Measurements from ENCODE around the gene ZNF800.
"Not testable (repeated sequence)": the region's sequence is repeated elsewhere in the genome, so short reads cannot be mapped to it uniquely, and the experiment has no call there.

The ZNF800 gene

GRCh38 chr7:127392566-127393367, at the start of gene ZNF800:
Gene ZNF800 (minus strand): TSS chr7:127392708. CDS start chr7:127391557, 1,151 bp downstream.
- in situ Hi-C loops (cut with HindIII; ENCODE audit: low sequenced_read_pairs), result no loop called here

GRCh38 chr7:127440206-127440605, 47.7 kb upstream of the ZNF800 start:
- in situ Hi-C loops (cut with HindIII; ENCODE audit: low sequenced_read_pairs), result no loop called here

- in situ Hi-C loops (cut with HindIII; ENCODE audit: low sequenced_read_pairs), result no loop called here
Measured at GRCh38 chr7:127438836-127439235, 46.3 kb upstream of the ZNF800 start.

- in situ Hi-C loops (cut with HindIII; ENCODE audit: low sequenced_read_pairs), result no loop called here
Measured at GRCh38 chr7:127437837-127438236, 45.3 kb upstream of the ZNF800 start.

GRCh38 chr7:127437241-127437640, 44.7 kb upstream of the ZNF800 start:
- in situ Hi-C loops (cut with HindIII; ENCODE audit: low sequenced_read_pairs), result no loop called here

GRCh38 chr7:127429281-127429680, 36.8 kb upstream of the ZNF800 start:
- in situ Hi-C loops (cut with HindIII; ENCODE audit: low sequenced_read_pairs), result not testable (repeated sequence)

- in situ Hi-C loops (cut with HindIII; ENCODE audit: low sequenced_read_pairs), result no loop called here
Measured at GRCh38 chr7:127419196-127419595, 26.7 kb upstream of the ZNF800 start.

- in situ Hi-C loops (cut with HindIII; ENCODE audit: low sequenced_read_pairs), result no loop called here
Measured at GRCh38 chr7:127418459-127418858, 26.0 kb upstream of the ZNF800 start.

GRCh38 chr7:127417346-127417745, 24.8 kb upstream of the ZNF800 start:
- in situ Hi-C loops (cut with HindIII; ENCODE audit: low sequenced_read_pairs), result no loop called here

- in situ Hi-C loops (cut with HindIII; ENCODE audit: low sequenced_read_pairs), result no loop called here
Measured at GRCh38 chr7:127415060-127415742, 22.7 kb upstream of the ZNF800 start.

- in situ Hi-C loops (cut with HindIII; ENCODE audit: low sequenced_read_pairs), result no loop called here
Measured at GRCh38 chr7:127413962-127414361, 21.5 kb upstream of the ZNF800 start.

- in situ Hi-C loops (cut with HindIII; ENCODE audit: low sequenced_read_pairs), result no loop called here
Measured at GRCh38 chr7:127413326-127413725, 20.8 kb upstream of the ZNF800 start.

GRCh38 chr7:127411176-127411575, 18.7 kb upstream of the ZNF800 start:
- in situ Hi-C loops (cut with HindIII; ENCODE audit: low sequenced_read_pairs), result no loop called here

GRCh38 chr7:127409629-127410028, 17.1 kb upstream of the ZNF800 start:
- in situ Hi-C loops (cut with HindIII; ENCODE audit: low sequenced_read_pairs), result no loop called here

- in situ Hi-C loops (cut with HindIII; ENCODE audit: low sequenced_read_pairs), result no loop called here
Measured at GRCh38 chr7:127404286-127405072, 12.0 kb upstream of the ZNF800 start.

GRCh38 chr7:127396184-127396583, 3.7 kb upstream of the ZNF800 start:
- in situ Hi-C loops (cut with HindIII; ENCODE audit: low sequenced_read_pairs), result no loop called here

- in situ Hi-C loops (cut with HindIII; ENCODE audit: low sequenced_read_pairs), result not testable (repeated sequence)
Measured at GRCh38 chr7:127395104-127395503, 2.6 kb upstream of the ZNF800 start.

GRCh38 chr7:127393368-127394058, 1.0 kb upstream of the ZNF800 start:
- in situ Hi-C loops (cut with HindIII; ENCODE audit: low sequenced_read_pairs), result no loop called here

GRCh38 chr7:127392182-127392565, 334 bp downstream of the ZNF800 start:
- in situ Hi-C loops (cut with HindIII; ENCODE audit: low sequenced_read_pairs), result no loop called here

- in situ Hi-C loops (cut with HindIII; ENCODE audit: low sequenced_read_pairs), result no loop called here
Measured at GRCh38 chr7:127391591-127392181, 822 bp downstream of the ZNF800 start.

Data from DLD1 (cell line).